ENCODE results near the gene CANT1.

- TF ChIP-seq CTCF (IDR thresholded peaks at IDR 0.05) = no peak
- no peak for TF ChIP-seq ZFX (IDR thresholded peaks at IDR 0.05; ENCODE audit: borderline replicate concordance)
Observed at GRCh38 chr17:79008666-79009387, 737 bp downstream of the CANT1 start.

Measured in 22Rv1 (cell line).